KOPT-K1 (cell line): Measurements from ENCODE around the gene GUCY2C.

Experiments
- H3K27ac ChIP-seq: fragments of 200-600 bp; sonication (generic); 2 replicates; pipeline ENCODE4 v1.5.1; 2016; ENCODE audit warnings: antibody characterized with exemption, mild to moderate bottlenecking, low read depth, low read length; ENCODE audit not compliant: poor library complexity, severe bottlenecking
- H3K36me3 ChIP-seq: fragments of 200-600 bp; sonication (generic); 2 replicates; pipeline ENCODE4 v1.5.1; 2017; ENCODE audit warnings: antibody characterized with exemption, mild to moderate bottlenecking, low read length, moderate library complexity; ENCODE audit not compliant: insufficient read depth
- H3K9me3 ChIP-seq: fragments of 200-600 bp; sonication (generic); 2 replicates; pipeline ENCODE4 v1.5.1; 2017; ENCODE audit warnings: antibody characterized with exemption, low read length, mild to moderate bottlenecking; ENCODE audit not compliant: insufficient read depth, poor library complexity, severe bottlenecking

The GUCY2C gene

DNA sequence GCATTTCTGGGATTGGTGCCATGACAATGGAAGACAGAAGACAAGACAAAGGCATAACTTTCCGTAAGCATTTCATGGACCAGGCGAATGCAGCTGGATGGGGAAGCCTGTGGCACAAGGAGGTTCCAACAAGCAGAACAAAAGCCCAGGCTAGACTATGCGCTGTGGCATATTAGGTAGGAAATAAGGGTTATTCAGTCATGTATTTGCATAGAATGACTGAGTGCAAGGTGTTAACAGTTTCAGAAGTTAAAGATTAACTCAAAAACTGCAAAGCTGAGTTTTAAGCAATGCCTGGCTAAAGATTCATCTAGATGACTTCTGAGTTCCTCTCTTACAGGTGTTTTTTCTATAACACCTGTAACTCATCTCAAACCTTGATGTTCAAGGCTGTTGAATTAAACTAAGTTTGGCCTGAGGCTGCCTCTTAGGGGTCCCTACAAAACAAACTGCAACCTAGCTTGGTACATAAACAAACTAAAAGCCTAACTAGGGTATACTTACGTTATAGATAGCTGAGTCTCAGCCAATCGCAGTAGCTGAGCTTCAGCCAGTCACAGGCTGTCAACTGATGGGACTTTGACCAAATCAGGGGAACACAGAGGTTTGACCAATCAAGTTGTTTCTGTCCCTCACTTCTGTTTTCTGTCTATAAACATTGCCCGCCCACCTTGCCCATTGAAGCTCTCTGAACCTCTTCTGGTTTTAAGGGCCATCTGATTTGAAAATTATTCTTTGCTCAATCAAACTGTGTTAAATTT, 76.5 kb downstream of the GUCY2C start:
- H3K27ac ChIP-seq = no peak overlapping the region
- H3K9me3 ChIP-seq = no peaks in the 10 kb centered on the region
- H3K36me3 ChIP-seq = no peaks in the 10 kb centered on the region

DNA sequence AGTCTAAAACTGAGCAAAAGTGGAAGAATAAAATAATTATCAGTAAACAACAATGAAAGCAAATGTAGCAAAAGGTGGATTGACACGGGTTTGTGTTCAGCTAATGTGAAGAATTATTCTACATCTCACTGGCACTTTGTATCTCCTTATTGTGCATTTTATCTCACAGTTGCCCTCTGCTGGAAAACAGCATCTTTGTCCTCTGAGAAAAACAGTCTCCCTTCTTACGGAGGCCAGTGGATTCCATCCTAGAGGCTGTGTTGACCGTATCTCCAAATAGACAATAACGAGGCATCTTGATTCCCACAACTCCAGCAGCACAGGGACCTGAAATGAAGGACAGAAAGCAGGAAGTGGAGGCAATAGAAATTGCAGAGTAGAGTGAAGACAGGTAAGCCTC, 77.4 kb downstream of the GUCY2C start:
- no peak overlapping the region for H3K27ac ChIP-seq

DNA sequence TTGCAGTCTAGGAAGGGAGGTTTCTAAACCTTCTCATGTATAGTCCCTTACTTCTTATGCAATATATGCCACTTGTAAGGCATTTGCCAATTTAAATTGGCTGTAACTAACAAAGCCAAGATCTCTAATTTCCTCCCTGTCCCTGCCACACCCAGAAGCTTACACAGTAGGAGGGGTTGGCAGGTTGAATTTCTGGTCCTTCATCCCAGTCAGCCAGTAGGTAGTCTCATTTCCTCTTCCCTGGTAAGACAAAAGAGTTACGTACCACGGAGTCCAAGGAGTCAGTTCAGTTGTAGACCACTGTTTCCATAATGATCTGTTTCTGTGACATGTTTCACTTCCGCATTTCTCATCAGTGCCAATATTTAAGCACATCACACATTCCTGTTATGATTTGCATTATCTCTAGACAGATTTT, 81.7 kb downstream of the GUCY2C start:
- H3K36me3 ChIP-seq = no peaks in the 10 kb centered on the region
- no peak overlapping the region for H3K27ac ChIP-seq
- H3K9me3 ChIP-seq = peaks cover 6% of the 10 kb centered on the region

More for the DNA sequence above, 77.4 kb downstream of the GUCY2C start:
- H3K9me3 ChIP-seq = no peaks in the 10 kb centered on the region
- H3K36me3 ChIP-seq = no peaks in the 10 kb centered on the region

DNA sequence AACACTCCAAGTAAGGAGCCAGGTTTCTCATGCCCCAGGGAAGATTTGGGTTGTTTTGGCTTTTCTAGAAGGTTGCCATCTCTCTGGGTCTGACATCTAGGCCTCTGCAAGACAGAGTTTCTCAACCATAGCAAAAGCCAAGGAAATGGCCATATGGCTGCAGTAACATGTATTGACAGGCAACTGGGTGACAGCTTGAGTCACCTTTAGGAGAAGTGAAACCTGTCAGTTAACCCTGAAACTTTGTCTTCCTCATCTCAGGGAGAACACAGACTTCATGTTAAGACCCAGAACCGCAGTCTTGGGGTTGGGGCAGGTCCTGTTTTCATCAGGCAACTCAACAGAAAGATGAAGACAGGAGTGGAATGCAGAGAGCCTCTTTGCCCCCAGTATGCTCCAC, 82.7 kb downstream of the GUCY2C start:
- Histone ChIP-seq H3K9me3 (peaks cover 6% of the 10 kb centered on the region), H3K27ac (no peak overlapping the region), H3K36me3 (no peaks in the 10 kb centered on the region)

DNA sequence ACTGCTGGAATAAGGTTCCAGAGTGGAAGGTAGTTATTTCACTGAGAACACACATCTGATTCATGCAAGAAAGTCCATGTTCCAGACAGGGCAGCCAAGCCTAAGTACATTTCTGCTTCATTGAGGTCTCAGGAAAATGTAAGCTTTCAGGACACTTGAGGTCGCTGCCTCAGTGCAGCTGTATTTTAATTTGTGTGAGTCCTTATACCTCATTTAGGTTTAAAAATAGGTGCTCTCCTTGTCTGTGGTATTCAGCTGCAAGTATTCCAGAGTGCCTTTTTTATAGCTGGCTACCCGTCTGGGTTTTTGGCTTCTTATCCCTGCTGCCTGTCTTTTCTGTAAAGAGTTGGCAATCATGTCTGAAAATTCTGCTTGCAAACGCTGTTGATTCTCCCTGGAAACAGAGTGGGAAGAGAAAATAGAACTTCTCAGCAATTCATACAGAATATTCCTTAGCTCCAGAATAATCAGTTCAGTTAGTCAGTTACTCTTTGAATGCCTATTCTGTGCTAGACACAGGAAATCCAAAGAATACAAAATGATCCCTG, 83.4 kb downstream of the GUCY2C start:
- H3K9me3 ChIP-seq = peaks cover 6% of the 10 kb centered on the region

DNA sequence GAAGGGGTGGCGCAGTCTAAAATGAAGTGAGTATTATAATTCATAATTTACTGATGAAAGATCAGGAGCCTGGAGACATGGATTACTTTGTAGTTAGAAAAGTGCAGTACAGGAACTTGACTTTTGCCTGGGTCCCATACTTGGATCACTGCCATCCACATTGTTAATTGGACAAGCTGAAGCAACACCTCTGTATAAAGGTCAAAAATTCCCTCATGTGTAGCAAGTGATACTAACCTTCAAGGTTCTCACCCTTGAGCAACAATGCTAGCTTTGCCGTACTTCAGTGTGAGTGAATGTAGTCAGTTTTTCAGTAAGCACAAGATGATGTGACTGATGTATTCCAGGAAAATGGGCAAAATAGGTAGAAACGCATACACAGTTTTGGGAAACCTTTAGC, 84.1 kb downstream of the GUCY2C start:
- H3K36me3 ChIP-seq = no peaks in the 10 kb centered on the region
- no peak overlapping the region for H3K27ac ChIP-seq
- H3K9me3 ChIP-seq = peaks cover 6% of the 10 kb centered on the region

More for the DNA sequence above, 83.4 kb downstream of the GUCY2C start:
- Histone ChIP-seq H3K27ac (no peak overlapping the region), H3K36me3 (no peaks in the 10 kb centered on the region)

DNA sequence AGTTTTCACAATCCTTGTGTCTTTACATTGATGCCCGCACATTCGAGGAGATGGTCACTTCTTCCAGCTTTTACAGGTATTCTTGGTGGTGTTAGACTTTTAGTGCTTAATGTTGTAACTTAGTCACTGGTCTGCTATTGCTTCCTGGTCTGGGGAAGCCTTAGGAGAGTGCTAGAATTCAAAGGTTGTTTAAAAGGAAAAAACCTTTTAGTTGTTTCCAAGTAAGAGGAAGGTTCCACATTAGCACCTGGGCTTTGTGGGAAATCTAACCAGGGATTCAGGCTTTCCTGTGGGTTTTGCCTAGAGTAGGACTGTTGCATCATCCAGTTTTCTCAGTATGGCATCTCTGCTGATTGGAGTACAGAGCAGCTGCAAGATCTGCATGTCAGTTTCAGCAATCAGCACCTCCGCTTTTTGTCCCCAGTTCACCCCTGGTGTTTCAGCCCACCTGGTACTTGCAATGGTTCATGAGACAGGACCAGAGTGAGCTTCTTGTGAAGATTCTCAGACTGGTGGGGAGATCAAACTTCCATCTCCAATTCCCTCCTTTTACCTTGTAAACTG, 84.7 kb downstream of the GUCY2C start:
- peaks cover 6% of the 10 kb centered on the region for H3K9me3 ChIP-seq
- no peak overlapping the region for H3K27ac ChIP-seq
- no peaks in the 10 kb centered on the region for H3K36me3 ChIP-seq

DNA sequence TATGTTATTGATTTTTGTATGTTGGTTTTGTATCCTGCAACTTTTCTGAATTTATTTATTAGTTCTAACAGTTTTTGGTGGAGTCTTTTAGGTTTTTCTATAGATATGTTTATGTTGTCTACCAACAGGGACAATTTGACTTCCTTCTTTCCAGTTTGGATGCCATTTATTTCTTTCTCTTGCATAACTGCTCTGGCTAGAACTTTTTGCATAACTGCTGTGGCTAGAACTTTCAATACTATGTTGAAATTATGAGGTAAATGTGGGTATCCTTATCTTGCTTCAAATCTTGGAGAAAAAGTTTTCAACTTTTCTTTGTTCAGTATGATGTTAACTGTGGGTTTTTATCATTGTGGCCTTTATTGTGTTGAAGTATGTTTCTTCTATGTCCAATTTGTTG, 88.8 kb downstream of the GUCY2C start:
- Histone ChIP-seq H3K36me3 (no peaks in the 10 kb centered on the region), H3K27ac (no peak overlapping the region), H3K9me3 (peaks cover 29% of the 10 kb centered on the region)

DNA sequence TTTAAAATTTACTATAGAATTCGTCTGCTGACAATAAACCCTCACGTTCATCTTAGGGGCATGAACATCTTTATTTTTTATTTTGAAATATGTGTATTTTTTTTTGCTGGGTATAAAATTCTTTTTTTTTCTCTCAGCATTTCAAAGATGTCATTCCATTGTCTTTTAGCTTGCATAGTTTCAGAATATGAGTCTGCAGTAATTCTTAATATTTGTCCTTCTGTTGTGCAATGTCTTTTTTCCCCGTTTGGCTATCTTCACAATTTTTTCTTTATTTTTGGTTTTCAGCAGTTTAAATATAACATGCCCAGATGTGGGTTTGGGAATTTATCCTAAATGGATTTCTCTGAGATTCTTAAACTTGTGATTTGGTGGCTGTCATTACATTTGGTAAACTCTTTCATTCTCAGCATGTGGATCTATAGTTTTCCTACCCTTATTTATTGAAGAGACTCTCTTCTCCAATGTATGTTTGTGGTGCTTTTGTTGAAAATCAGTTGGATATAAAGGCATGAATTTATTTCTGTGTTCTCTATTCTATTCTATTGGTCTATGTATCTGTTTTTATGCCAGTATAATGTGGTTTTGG, 90.9 kb downstream of the GUCY2C start:
- no peak overlapping the region for H3K27ac ChIP-seq
- no peaks in the 10 kb centered on the region for H3K36me3 ChIP-seq
- peaks cover 23% of the 10 kb centered on the region for H3K9me3 ChIP-seq

DNA sequence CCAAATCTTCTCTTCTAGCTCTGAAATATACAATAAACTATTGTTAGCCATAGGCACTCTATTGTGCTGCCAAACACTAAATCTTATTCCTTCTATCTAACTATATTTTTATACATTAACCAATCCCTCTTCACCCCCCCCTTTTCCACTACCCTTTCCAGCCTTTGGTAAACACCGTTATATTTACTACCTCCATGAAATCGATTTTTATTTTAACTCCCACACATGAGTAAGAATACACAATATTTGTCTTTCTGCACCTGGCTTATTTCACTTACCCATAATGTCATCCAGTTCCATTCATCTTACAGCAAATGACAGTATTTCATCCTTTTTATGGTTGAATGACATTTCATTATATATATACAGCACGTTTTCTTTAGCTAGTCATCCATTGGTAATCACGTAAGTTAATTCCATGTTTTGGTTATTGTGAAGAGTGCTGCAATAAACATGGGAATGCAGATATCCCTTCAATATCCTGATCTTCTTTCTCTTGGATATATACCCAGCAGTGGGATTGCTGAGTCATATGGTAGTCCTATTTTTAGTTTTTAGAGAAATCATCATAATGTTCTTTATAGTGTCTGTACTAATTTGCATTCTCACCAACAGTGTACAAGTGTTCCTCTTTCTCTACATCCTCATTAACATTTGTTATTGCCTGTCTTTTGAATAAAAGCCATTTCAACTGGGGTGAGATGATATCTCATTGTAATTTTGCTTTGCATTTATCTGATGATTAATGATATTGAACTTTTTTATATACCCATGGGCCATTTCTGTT, 94.5 kb downstream of the GUCY2C start:
- peaks cover 23% of the 10 kb centered on the region for H3K9me3 ChIP-seq
- H3K27ac ChIP-seq = no peak overlapping the region
- H3K36me3 ChIP-seq = no peaks in the 10 kb centered on the region

DNA sequence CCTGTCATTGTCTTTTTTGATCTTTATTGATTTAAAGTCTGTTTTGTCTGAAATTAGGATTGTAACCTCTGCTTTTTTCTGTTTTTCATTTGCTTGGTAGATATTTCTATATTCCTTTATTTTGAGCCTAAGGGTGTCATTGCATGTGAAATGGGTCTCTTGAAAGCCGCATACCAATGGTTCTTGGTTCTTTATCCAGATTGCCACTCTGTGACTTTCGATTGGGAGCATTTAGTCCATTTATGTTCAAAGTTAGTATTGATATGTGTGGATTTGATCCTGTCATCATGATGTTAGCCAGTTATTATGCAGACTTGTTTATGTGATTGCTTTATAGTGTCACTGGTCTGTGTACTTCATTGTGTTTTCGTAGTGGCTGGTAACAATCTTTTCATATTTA, 98.9 kb downstream of the GUCY2C start:
- no peak overlapping the region for H3K27ac ChIP-seq
- H3K9me3 ChIP-seq = no peaks in the 10 kb centered on the region

DNA sequence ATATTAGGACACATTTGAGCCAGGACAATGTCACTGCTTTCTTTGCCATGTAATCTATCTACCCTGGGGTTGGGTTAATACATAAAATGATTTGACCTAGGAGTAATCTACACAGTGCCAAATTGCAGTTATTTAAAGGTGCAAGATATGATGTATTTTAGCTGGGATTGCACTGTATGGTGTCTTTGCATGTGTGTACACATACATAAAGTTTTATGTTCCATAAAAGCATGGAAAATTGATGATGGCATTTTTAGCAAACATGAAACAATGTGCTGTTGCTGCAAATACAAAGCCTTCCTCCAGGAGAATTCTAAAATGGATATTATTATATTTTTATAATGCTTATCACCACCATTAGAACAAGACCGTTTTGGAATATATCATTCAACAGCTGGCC, 104.7 kb downstream of the GUCY2C start:
- Histone ChIP-seq H3K36me3 (no peaks in the 10 kb centered on the region), H3K9me3 (no peaks in the 10 kb centered on the region), H3K27ac (no peak overlapping the region)

More for the DNA sequence above, 98.9 kb downstream of the GUCY2C start:
- no peaks in the 10 kb centered on the region for H3K36me3 ChIP-seq

DNA sequence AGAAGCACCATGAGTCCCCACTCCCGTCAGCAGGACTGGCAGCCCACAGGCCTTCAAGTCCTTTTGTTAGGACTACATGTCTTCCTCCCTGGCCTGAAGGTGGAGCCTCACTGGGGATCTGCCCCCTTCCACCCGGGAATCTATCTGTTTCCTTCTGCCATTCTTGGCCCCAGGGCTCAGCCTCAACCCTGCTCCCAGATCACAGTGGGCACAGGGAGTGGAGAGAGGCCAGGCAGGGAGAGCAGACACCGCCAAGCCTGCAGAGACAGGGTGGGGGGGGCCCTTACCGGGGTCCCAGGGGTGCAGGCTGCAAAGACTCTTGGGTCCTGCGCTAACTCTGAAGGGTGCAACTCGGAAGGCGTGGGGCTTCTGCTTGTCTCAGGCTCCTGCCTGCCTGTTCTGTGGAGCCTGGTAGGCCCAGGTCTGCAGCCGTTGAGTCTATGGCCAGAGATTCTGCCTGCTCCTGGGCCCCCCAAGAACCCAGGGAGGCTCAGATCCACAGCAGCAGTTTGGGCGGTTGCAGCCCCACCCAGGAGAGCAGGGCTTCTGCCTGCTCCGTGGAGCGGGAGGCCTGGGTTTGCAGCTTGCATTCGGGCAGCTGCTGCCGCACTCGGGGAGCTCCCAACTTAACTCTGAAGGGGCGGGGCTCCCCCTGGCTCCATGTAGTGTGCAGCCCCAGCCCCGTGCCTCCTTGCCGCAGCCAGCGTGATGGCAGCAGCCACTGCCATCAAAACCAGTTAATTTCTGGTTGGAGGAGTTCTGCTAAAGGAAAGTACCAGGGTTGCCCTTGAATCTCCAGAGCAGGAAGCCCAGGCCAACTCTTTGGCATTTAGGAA, 107.0 kb downstream of the GUCY2C start:
- Histone ChIP-seq H3K9me3 (no peaks in the 10 kb centered on the region), H3K27ac (no peak overlapping the region), H3K36me3 (no peaks in the 10 kb centered on the region)

DNA sequence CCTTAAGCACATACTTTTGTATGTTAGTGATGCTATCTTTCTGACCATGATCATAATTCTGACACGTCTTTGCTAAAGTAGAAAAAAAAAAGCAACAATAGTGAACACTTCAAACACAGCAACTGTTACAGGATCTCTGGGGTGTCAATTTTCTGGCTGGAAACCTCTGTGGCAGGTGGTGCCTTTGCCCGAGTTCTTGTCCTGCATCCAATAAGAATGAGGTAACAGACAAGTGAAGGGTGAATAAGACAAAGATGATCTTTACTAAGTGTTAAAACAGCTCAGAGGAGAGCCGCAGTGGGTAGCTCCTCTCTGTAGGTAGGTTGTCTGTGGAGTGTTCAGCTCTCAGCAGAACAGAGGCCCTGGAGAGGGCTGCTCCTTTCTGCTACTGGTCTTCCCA, 107.8 kb downstream of the GUCY2C start:
- H3K9me3 ChIP-seq = no peaks in the 10 kb centered on the region
- no peak overlapping the region for H3K27ac ChIP-seq

More for the DNA sequence above, 107.8 kb downstream of the GUCY2C start:
- H3K36me3 ChIP-seq = no peaks in the 10 kb centered on the region
